HepG2 (cell line): ENCODE results near the gene CADM1. TPM values are rescaled to one million over a fixed set of nuclear protein-coding genes. Genes with fewer than 3 reads are reported as not detected.

ENCODE experiments used
- ATF6 ChIP-seq: sonication (generic); formaldehyde crosslinking; conservative IDR thresholded peaks from 2 replicates; pipeline ENCODE4 v1.4.0; 2020; ENCODE audit warnings: missing genetic modification reagents
- ATF7 ChIP-seq, 2 experiments: fragments of 450-650 bp in 1 of 2; sonication (generic) in 1 of 2; formaldehyde crosslinking in 1 of 2; IDR thresholded peaks; 2 replicates each; pipeline versions ENCODE4 v1.4.0 to v1.6.1; 2016 to 2020; ENCODE audit warnings: antibody characterized with exemption in 1 of 2, mild to moderate bottlenecking in 1 of 2, missing genetic modification reagents in 1 of 2
- CBX5 ChIP-seq: sonication (generic); formaldehyde crosslinking; IDR thresholded peaks from 2 replicates; pipeline ENCODE4 v1.4.0; 2020; ENCODE audit warnings: missing genetic modification reagents, borderline replicate concordance
- ETV5 ChIP-seq: IDR thresholded peaks from 2 replicates; pipeline ENCODE4 v1.6.1; 2018; ENCODE audit warnings: missing biosample characterization, missing genetic modification reagents, inconsistent platforms, borderline replicate concordance
- FOXA1 ChIP-seq, 2 experiments: fragments of 450-650 bp in 1 of 2; sonication (generic) in 1 of 2; formaldehyde crosslinking in 1 of 2; IDR thresholded peaks; 2 replicates each; pipeline versions ENCODE4 v1.4.0 to v1.6.1; 2016 to 2020; ENCODE audit warnings: missing genetic modification reagents in 1 of 2
- KAT8 ChIP-seq: IDR thresholded peaks from 2 replicates; pipeline ENCODE4 v1.6.1; 2016; ENCODE audit warnings: missing genetic modification reagents, missing compliant biosample characterization
- KDM5B ChIP-seq: sonication (generic); formaldehyde crosslinking; IDR thresholded peaks from 2 replicates; pipeline ENCODE4 v1.4.0; 2020; ENCODE audit warnings: missing genetic modification reagents, mild to moderate bottlenecking, borderline replicate concordance
- NAIF1 ChIP-seq: sonication (generic); formaldehyde crosslinking; IDR thresholded peaks from 2 replicates; pipeline ENCODE4 v1.5.0; 2020; ENCODE audit warnings: mild to moderate bottlenecking, missing genetic modification reagents, borderline replicate concordance
- NFE2L1 ChIP-seq: sonication (generic); formaldehyde crosslinking; IDR thresholded peaks from 2 replicates; pipeline ENCODE4 v1.4.0; 2020; ENCODE audit warnings: missing genetic modification reagents, mild to moderate bottlenecking, borderline replicate concordance
- TBX2 ChIP-seq: sonication (generic); formaldehyde crosslinking; IDR thresholded peaks from 2 replicates; pipeline ENCODE4 v1.5.0; 2020; ENCODE audit warnings: missing genetic modification reagents, mild to moderate bottlenecking, borderline replicate concordance
- ZBED4 ChIP-seq: sonication (generic); formaldehyde crosslinking; IDR thresholded peaks from 2 replicates; pipeline ENCODE4 v1.4.0; 2020; ENCODE audit warnings: missing genetic modification reagents, borderline replicate concordance
- ZKSCAN5 ChIP-seq: sonication (generic); formaldehyde crosslinking; IDR thresholded peaks from 2 replicates; pipeline ENCODE4 v1.5.1; 2020; ENCODE audit warnings: mild to moderate bottlenecking, missing genetic modification reagents
- ZNF264 ChIP-seq: sonication (generic); formaldehyde crosslinking; IDR thresholded peaks from 2 replicates; pipeline ENCODE4 v1.4.0; 2020; ENCODE audit warnings: missing genetic modification reagents
- ZNF607 ChIP-seq: sonication (generic); formaldehyde crosslinking; IDR thresholded peaks from 2 replicates; pipeline ENCODE4 v1.5.1; 2020; ENCODE audit warnings: missing genetic modification reagents, mild to moderate bottlenecking, borderline replicate concordance
- ZNF644 ChIP-seq: IDR thresholded peaks from 2 replicates; pipeline ENCODE4 v1.6.1; 2016; ENCODE audit warnings: low read depth
- polyA plus RNA-seq, 8 experiments: library from polyadenylated mRNA; depleted of rRNA in 3 of 8; stranded (reverse) in 7 of 8; unstranded in 1 of 8; fragments of >200 nt; fragmentation: Illumina TruSeq in 4 of 8; extraction: Trizol in 4 of 8; gene quantifications; 2 replicates each; pipeline versions ENCODE4 v1.2.1 to v1.2.3, GENCODE V29; 2011 to 2016; ENCODE audit warnings: low read depth in 4 of 8, missing spikeins in 1 of 8, mixed read lengths in 1 of 8; ENCODE audit not compliant: insufficient read depth in 1 of 8
- total RNA-seq, 5 experiments: library from RNA; depleted of rRNA; stranded (reverse); fragments of >200 nt; fragmentation: Illumina TruSeq; extraction: Trizol; gene quantifications; 2 replicates each; pipeline ENCODE4 v1.2.3, GENCODE V29; 2016; ENCODE audit warnings: low read depth in 1 of 5
- TF ChIP-seq, protein P1 (sequence below): sonication (generic); formaldehyde crosslinking; conservative IDR thresholded peaks from 2 replicates; pipeline ENCODE4 v1.4.0; 2020; ENCODE audit warnings: mild to moderate bottlenecking, missing genetic modification reagents, moderate library complexity
- TF ChIP-seq, protein P2 (sequence below): IDR thresholded peaks from 2 replicates; pipeline ENCODE4 v1.6.1; 2016
- TF ChIP-seq, protein P3 (sequence below): sonication (generic); formaldehyde crosslinking; IDR thresholded peaks from 2 replicates; pipeline ENCODE4 v1.8.1; 2023; ENCODE audit warnings: missing genetic modification reagents, mild to moderate bottlenecking, borderline replicate concordance

The CADM1 gene
- total and polyA plus RNA-seq, 2 of the 13 experiments (the other 11 are each of a cell fraction or from before 2014, with no cell fraction given), result 71.3 to 122 TPM

DNA sequence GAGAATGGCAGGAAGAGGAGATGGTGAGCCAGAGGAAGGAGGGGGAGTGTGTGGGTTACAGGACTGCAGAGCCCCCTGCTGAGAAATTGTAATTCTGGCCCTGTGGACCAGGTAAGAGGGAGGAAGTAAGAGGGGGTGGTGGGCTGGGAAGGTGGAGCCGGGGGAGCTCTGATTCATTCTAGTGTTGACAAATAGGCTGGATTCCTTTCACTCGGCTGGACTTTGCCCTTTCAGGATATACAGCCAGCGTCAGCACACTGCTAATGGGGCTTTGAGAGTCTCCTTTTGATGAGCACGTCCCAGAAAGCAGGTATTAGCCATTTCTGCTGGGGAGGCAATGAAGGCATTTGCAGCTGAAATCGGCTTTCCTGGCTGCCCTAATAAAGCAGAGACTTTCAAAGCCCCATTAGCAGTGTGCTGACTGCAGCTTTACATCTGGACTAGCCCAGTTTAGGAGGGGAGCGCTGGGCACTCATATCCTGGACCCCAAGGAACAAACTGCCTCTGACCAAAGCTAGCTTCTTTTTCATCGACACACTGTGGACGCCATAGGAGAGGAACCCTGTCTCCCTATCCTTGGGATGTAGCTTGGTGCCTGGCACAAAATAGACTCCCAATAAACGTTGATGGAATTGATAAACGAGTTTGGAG is 44.8 kb upstream of the CADM1 start (continued):
- no peak for TF ChIP-seq ATF7 (IDR thresholded peaks at IDR 0.05)
- TF ChIP-seq ATF7 (CRISPR knock-in tag; IDR thresholded peaks at IDR 0.05), result 0 out of 2 replicates have a peak, but pooled peaks have one; percentile 27
- no peak for TF ChIP-seq ZBED4 (CRISPR knock-in tag)
- TF ChIP-seq, protein P1, sequence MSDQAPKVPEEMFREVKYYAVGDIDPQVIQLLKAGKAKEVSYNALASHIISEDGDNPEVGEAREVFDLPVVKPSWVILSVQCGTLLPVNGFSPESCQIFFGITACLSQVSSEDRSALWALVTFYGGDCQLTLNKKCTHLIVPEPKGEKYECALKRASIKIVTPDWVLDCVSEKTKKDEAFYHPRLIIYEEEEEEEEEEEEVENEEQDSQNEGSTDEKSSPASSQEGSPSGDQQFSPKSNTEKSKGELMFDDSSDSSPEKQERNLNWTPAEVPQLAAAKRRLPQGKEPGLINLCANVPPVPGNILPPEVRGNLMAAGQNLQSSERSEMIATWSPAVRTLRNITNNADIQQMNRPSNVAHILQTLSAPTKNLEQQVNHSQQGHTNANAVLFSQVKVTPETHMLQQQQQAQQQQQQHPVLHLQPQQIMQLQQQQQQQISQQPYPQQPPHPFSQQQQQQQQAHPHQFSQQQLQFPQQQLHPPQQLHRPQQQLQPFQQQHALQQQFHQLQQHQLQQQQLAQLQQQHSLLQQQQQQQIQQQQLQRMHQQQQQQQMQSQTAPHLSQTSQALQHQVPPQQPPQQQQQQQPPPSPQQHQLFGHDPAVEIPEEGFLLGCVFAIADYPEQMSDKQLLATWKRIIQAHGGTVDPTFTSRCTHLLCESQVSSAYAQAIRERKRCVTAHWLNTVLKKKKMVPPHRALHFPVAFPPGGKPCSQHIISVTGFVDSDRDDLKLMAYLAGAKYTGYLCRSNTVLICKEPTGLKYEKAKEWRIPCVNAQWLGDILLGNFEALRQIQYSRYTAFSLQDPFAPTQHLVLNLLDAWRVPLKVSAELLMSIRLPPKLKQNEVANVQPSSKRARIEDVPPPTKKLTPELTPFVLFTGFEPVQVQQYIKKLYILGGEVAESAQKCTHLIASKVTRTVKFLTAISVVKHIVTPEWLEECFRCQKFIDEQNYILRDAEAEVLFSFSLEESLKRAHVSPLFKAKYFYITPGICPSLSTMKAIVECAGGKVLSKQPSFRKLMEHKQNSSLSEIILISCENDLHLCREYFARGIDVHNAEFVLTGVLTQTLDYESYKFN (CRISPR knock-in tag), result peak; percentile 86
- 0 out of 2 replicates have a peak, but pooled peaks have one; percentile 32 for TF ChIP-seq FOXA1 (IDR thresholded peaks at IDR 0.05)
- peak; percentile 67 for TF ChIP-seq FOXA1 (CRISPR knock-in tag; IDR thresholded peaks at IDR 0.05)
- no peak for TF ChIP-seq ZKSCAN5 (CRISPR knock-in tag)
- TF ChIP-seq NFE2L1 (CRISPR knock-in tag), result no peak
- TF ChIP-seq ZNF607 (CRISPR knock-in tag), result no peak
- TF ChIP-seq ATF6 (CRISPR knock-in tag), result no peak
- no peak for TF ChIP-seq NAIF1 (CRISPR knock-in tag)
- TF ChIP-seq CBX5 (CRISPR knock-in tag), result peak; percentile 52; the same call in 1 of the 2 replicates
- TF ChIP-seq, protein P2, sequence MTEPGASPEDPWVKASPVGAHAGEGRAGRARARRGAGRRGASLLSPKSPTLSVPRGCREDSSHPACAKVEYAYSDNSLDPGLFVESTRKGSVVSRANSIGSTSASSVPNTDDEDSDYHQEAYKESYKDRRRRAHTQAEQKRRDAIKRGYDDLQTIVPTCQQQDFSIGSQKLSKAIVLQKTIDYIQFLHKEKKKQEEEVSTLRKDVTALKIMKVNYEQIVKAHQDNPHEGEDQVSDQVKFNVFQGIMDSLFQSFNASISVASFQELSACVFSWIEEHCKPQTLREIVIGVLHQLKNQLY, result no peak
- TF ChIP-seq ZNF644 (CRISPR knock-in tag), result peak; percentile 19; the same call in 1 of the 2 replicates
- TF ChIP-seq ETV5 (CRISPR knock-in tag), result peak; percentile 74; the same call in 1 of the 2 replicates
- no peak for TF ChIP-seq KDM5B (CRISPR knock-in tag)
- TF ChIP-seq TBX2 (CRISPR knock-in tag), result peak; percentile 24; the same call in 1 of the 2 replicates
- no peak for TF ChIP-seq KAT8 (CRISPR knock-in tag)
- TF ChIP-seq ZNF264, result peak; percentile 56; the same call in 1 of the 2 replicates
- TF ChIP-seq, protein P3, sequence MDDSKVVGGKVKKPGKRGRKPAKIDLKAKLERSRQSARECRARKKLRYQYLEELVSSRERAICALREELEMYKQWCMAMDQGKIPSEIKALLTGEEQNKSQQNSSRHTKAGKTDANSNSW (CRISPR knock-in tag), result no peak
